GM19395 (cell line): ENCODE data around the gene TSPAN14.
A peak's percentile ranks its signal among the peaks of the same experiment; 100 is the strongest.

Experiments used
- ATAC-seq: cut with Tn5 transposase; IDR thresholded peaks from one replicate; pipeline ENCODE4 v1.9.1; 2021; ENCODE audit warnings: mild to moderate bottlenecking, moderate library complexity; ENCODE audit not compliant: unreplicated experiment

Gene TSPAN14

GRCh38 chr10:80454513-80455460 is 677 bp downstream of the TSPAN14 start:
- peak; percentile 27 for ATAC-seq

- no peak for ATAC-seq
Observed at GRCh38 chr10:80455461-80456349, 1.6 kb downstream of the TSPAN14 start.

- ATAC-seq, result no peak
Observed at GRCh38 chr10:80457554-80458262, 3.6 kb downstream of the TSPAN14 start.

GRCh38 chr10:80458263-80458625 is 4.1 kb downstream of the TSPAN14 start:
- no peak for ATAC-seq

- no peak for ATAC-seq
Observed at GRCh38 chr10:80458638-80459037, 4.5 kb downstream of the TSPAN14 start.

- ATAC-seq, result peak; percentile 55
Observed at GRCh38 chr10:80459047-80459865, 5.1 kb downstream of the TSPAN14 start.

GRCh38 chr10:80460399-80461207 is 6.5 kb downstream of the TSPAN14 start:
- no peak for ATAC-seq

GRCh38 chr10:80461208-80462183 is 7.4 kb downstream of the TSPAN14 start:
- ATAC-seq, result no peak

GRCh38 chr10:80462299-80462980 is 8.3 kb downstream of the TSPAN14 start:
- ATAC-seq, result no peak

- peak; percentile 31 for ATAC-seq
Observed at GRCh38 chr10:80462981-80463741, 9.1 kb downstream of the TSPAN14 start.

GRCh38 chr10:80463868-80464267 is 9.8 kb downstream of the TSPAN14 start:
- no peak for ATAC-seq

- no peak for ATAC-seq
Observed at GRCh38 chr10:80464557-80465450, 10.7 kb downstream of the TSPAN14 start.

GRCh38 chr10:80465451-80465835 is 11.3 kb downstream of the TSPAN14 start:
- ATAC-seq, result no peak

GRCh38 chr10:80465839-80466590 is 11.9 kb downstream of the TSPAN14 start:
- ATAC-seq, result no peak

GRCh38 chr10:80466724-80467326 is 12.7 kb downstream of the TSPAN14 start:
- no peak for ATAC-seq
